Ectodermal cell (in vitro differentiated cells): ENCODE data around the gene GPR89A.
"Not testable (repeated sequence)": the region's sequence is repeated elsewhere in the genome, so short reads cannot be mapped to it uniquely, and the experiment has no call there.

Experiments used
- H3K27ac ChIP-seq: 2 replicates; pipeline ENCODE4 v1.7.0; 2013; ENCODE audit warnings: mild to moderate bottlenecking, low read depth, low read length; ENCODE audit not compliant: insufficient read depth, poor library complexity, severe bottlenecking
- H3K27me3 ChIP-seq: 2 replicates; pipeline ENCODE4 v1.7.0; 2013; ENCODE audit warnings: mild to moderate bottlenecking, low read length; ENCODE audit not compliant: insufficient read depth, control insufficient read depth, poor library complexity, severe bottlenecking
- H3K36me3 ChIP-seq: one replicate; pipeline ENCODE4 v1.7.0; 2013; ENCODE audit warnings: low read length; ENCODE audit not compliant: control insufficient read depth, insufficient read depth
- H3K4me1 ChIP-seq: one replicate; pipeline ENCODE4 v1.7.0; 2013; ENCODE audit warnings: low read length; ENCODE audit not compliant: control insufficient read depth, insufficient read depth
- H3K4me3 ChIP-seq: 2 replicates; pipeline ENCODE4 v1.7.0; 2013; ENCODE audit warnings: low read depth, low read length, control low read depth; ENCODE audit not compliant: insufficient read depth
- H3K9me3 ChIP-seq: 2 replicates; pipeline ENCODE4 v1.7.0; 2013; ENCODE audit warnings: mild to moderate bottlenecking, low read length, moderate library complexity; ENCODE audit not compliant: control insufficient read depth
- WGBS, 2 experiments: methylation state at CpG; one replicate each; pipeline ENCODE4 v1.1.7; 2013; ENCODE audit warnings: missing lambda C conversion rate in 2 of 2; 5-methylcytosine and 5-hydroxymethylcytosine counted together

GPR89A gene

DNA sequence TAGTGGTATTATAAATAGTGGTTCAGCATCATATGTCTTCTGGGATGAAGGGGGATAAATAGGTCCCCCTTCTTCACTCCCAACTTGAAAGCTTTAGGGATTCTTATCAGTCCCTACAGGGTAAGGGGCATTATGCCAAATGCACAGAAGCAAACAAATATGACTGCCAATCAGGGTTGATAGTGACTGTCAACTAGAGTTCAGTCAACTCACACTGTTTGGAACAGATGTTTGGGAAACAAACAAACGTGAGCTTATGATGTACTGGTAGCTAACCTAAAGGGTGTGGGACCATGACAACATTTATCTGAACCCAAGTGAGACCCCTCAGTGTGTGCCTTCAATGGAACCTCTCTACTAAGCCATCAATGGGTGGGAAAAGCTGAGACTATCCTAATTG is 65.4 kb downstream of the GPR89A start:
- H3K27me3 ChIP-seq, H3K36me3 ChIP-seq, H3K9me3 ChIP-seq, H3K27ac ChIP-seq, H3K4me3 ChIP-seq, H3K4me1 ChIP-seq: not testable (repeated sequence)
- no CpG with 5 or more reads among the region's 1 CpG for WGBS, 2 experiments

DNA sequence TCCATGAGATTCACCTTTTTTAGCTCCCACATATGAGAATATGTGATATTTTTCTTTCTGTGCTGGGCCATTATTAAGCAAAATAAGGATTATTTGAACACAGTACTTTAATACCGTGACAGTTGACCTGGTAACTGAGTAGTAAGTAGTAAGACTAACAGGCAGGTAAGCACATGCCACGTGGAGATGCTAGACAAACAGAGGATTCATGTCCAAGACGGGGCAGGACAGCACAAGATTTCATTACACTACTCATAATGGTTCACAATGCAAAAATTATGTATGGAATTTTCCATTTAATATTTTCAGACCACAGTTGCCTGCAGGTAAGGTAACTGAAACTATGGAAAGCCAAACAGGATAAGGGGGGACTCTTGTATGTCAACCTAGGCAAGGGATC is 77.1 kb downstream of the GPR89A start:
- WGBS, 2 experiments = 100% methylated on average over 2 of the region's 3 CpGs; no CpG with 5 or more reads in 1 of the 2 experiments
- H3K9me3 ChIP-seq, H3K27me3 ChIP-seq, H3K27ac ChIP-seq, H3K4me3 ChIP-seq, H3K36me3 ChIP-seq, H3K4me1 ChIP-seq: not testable (repeated sequence)

DNA sequence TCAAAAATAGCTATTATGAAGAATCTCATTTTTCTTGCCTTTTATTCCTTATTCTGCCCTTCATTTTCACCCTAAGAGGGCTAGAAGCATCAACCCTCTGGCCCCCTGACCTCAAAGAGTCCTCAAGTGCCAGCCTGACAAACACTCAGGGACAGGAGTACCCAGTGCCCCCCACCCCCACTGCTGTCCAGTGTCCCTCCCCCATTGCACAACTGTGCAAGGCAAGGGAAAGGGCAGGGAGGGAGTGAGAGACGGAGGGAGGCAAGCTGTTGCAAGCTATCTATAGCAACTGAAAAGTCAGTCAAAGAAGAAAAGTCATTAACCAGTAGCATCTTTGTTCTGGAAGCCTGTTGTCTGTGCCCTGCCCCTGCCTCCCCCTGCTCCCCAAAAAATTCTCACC is 78.3 kb downstream of the GPR89A start:
- not testable (repeated sequence) for H3K36me3 ChIP-seq, H3K27ac ChIP-seq, H3K27me3 ChIP-seq, H3K4me1 ChIP-seq, H3K4me3 ChIP-seq, H3K9me3 ChIP-seq
- 90 to 100% methylated on average over 1 of the region's 1 CpG for WGBS, 2 experiments

- Histone ChIP-seq H3K27ac (no peak overlapping the region), H3K27me3 (no peaks in the 10 kb centered on the region), H3K4me1 (no peaks in the 10 kb centered on the region), H3K36me3 (no peaks in the 10 kb centered on the region), H3K9me3 (no peaks in the 10 kb centered on the region), H3K4me3 (no peak overlapping the region)
- WGBS, 2 experiments = 65 to 73% methylated on average over 4 of the region's 4 CpGs
These were observed 80.5 kb downstream of the GPR89A start for GRCh38 chr1:145688328-145688727.

DNA sequence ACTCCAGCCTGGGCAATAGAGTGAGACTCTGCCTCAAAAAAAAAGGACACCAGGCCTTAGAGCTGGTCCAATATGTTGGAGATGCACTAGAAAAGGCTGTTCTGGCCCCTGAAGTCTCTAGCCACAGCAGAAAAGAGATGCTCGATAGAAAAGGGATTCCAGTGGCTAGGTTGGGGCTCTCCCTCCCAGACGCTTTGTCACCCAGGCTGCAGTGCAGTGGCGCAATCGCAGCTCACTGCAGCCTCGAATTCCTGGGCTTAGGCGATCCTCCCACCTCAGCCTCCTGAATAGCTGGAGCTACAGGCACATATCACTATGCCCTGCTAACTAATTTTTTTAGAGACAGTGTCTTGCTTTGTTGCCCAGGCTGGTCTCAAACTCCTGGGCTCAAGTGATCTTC is 81.1 kb downstream of the GPR89A start:
- no peaks in the 10 kb centered on the region for H3K27me3 ChIP-seq
- no peak overlapping the region for H3K27ac ChIP-seq
- H3K36me3 ChIP-seq = no peaks in the 10 kb centered on the region
- no peaks in the 10 kb centered on the region for H3K9me3 ChIP-seq
- 94 to 95% methylated on average over 6 of the region's 6 CpGs for WGBS, 2 experiments
- H3K4me3 ChIP-seq = no peak overlapping the region
- H3K4me1 ChIP-seq = no peaks in the 10 kb centered on the region

GRCh38 chr1:145689922-145690321 is 82.1 kb downstream of the GPR89A start:
- Histone ChIP-seq H3K27ac (no peak overlapping the region), H3K36me3 (no peaks in the 10 kb centered on the region), H3K27me3 (no peaks in the 10 kb centered on the region), H3K9me3 (no peaks in the 10 kb centered on the region), H3K4me3 (no peak overlapping the region), H3K4me1 (no peaks in the 10 kb centered on the region)
- WGBS, 2 experiments = 95% methylated on average over 6 of the region's 6 CpGs

DNA sequence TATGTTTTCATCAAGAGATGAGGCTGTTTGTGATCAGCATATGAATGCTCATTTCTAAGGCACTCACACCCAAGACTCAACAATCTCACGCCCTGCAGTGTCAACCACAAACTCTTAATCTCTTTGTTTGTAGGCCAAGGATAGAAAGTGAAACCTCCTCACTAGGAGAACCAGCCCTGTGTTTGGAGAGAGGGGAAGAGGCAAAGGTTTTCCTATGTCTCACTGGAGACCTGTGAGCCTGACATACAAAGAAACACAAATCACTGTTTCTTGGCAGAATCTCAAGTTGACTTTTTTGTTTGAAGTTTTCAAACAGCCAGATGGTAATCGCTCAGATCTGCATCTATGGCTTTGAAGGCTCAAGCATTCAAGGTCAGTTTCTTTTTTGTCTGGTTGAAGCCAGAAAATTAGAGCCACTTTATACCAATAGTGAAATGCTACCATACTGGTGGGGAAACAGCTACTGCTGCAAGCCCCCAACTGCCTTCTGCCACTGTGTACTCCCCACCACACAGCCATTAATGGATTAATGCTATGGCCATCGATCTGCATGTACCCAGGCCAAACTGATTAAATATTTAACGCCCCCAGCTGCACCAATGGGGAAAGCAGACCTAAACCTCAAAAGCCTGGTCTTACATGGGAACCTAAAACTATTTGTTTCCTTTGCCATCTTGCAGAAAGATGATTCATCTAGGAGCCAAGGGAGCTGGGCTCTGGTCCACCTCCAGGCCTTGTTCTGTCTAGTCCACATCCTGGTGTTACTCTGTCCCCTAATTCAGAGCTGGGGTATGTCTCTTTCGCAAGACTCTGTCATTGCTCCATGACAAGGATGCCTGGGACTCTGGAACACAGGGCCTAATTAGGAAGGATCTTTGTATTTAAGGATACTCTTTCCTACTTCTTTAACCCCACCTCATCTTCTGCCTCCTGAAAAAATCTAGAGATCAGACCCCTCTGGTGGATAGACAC is 83.1 kb downstream of the GPR89A start:
- Histone ChIP-seq H3K9me3 (no peaks in the 10 kb centered on the region), H3K27ac (no peak overlapping the region), H3K4me3 (no peak overlapping the region), H3K4me1 (no peaks in the 10 kb centered on the region), H3K27me3 (no peaks in the 10 kb centered on the region), H3K36me3 (no peaks in the 10 kb centered on the region)
- 92 to 94% methylated on average over 4 to 5 of the region's 5 CpGs for WGBS, 2 experiments

GRCh38 chr1:145692785-145693443 is 85.1 kb downstream of the GPR89A start:
- Histone ChIP-seq H3K27ac (no peak overlapping the region), H3K36me3 (no peaks in the 10 kb centered on the region), H3K4me1 (no peaks in the 10 kb centered on the region), H3K9me3 (no peaks in the 10 kb centered on the region), H3K27me3 (no peaks in the 10 kb centered on the region), H3K4me3 (no peak overlapping the region)
- WGBS, 2 experiments = 91 to 96% methylated on average over 11 of the region's 11 CpGs

GRCh38 chr1:145695821-145696629 is 88.2 kb downstream of the GPR89A start:
- 89 to 90% methylated on average over 5 of the region's 5 CpGs for WGBS, 2 experiments
- H3K27ac ChIP-seq = no peak overlapping the region

DNA sequence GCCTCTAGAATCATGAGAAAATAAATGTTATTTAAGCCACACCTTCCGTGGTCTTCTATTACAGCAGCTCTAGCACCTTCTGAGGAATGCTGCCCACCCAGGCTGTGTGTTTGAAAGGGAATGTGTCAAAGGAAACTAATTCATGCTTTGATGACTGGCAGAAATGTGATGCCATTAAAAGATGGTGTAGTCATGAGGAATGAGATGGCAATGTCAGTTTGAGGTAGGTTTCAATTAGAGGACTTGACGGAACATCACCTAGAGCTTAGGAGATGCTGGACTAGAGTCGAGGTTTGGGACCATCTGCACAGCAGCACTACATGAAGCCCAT is 88.8 kb downstream of the GPR89A start:
- WGBS, 2 experiments = 91 to 96% methylated on average over 3 of the region's 3 CpGs
- no peaks in the 10 kb centered on the region for H3K27me3 ChIP-seq
- H3K36me3 ChIP-seq = no peaks in the 10 kb centered on the region
- no peak overlapping the region for H3K27ac ChIP-seq
- no peaks in the 10 kb centered on the region for H3K4me1 ChIP-seq
- no peaks in the 10 kb centered on the region for H3K9me3 ChIP-seq
- no peak overlapping the region for H3K4me3 ChIP-seq

More at GRCh38 chr1:145695821-145696629, 88.2 kb downstream of the GPR89A start:
- Histone ChIP-seq H3K36me3 (no peaks in the 10 kb centered on the region), H3K27me3 (no peaks in the 10 kb centered on the region), H3K4me1 (no peaks in the 10 kb centered on the region), H3K4me3 (no peak overlapping the region), H3K9me3 (no peaks in the 10 kb centered on the region)
